Right kidney (tissue), 9 donors: ENCODE measurements around the gene GPRC5C.

Source experiments
- DNase-seq: peaks from one replicate; pipeline ENCODE4 v3.0.0-alpha.2; 2016
- long read RNA-seq, 8 donors: transcript quantifications; one replicate each; lab custom pipeline, GENCODE V29; 2026

GPRC5C gene
- long read RNA-seq, donor 1, transcript GPRC5C-202 (4 exons, 2,988 nt): major isoform, 28 of 61 reads
- long read RNA-seq, donor 1, transcript GPRC5C-207 (1 exons, 2,224 nt): minor isoform, 9 of 61 reads
- long read RNA-seq, donor 1, partial matches to known transcripts: 14 of 61 reads
- long read RNA-seq, donor 1, other reads (novel, unspliced or antisense): 8 of 61 reads
- long read RNA-seq, donor 2, transcript GPRC5C-202 (4 exons, 2,988 nt): minor isoform, 14 of 46 reads
- long read RNA-seq, donor 2, transcript GPRC5C-207 (1 exons, 2,224 nt): major isoform, 15 of 46 reads
- long read RNA-seq, donor 2, partial matches to known transcripts: 15 of 46 reads
- long read RNA-seq, donor 2, other reads (novel, unspliced or antisense): 0 of 46 reads
- long read RNA-seq, donor 3, transcript GPRC5C-202 (4 exons, 2,988 nt): minor isoform, 11 of 35 reads
- long read RNA-seq, donor 3, transcript GPRC5C-207 (1 exons, 2,224 nt): major isoform, 17 of 35 reads
- long read RNA-seq, donor 3, partial matches to known transcripts: 6 of 35 reads
- long read RNA-seq, donor 3, other reads (novel, unspliced or antisense): 0 of 35 reads
- long read RNA-seq, donor 4, transcript GPRC5C-202 (4 exons, 2,988 nt): major isoform, 14 of 65 reads
- long read RNA-seq, donor 4, transcript GPRC5C-207 (1 exons, 2,224 nt): minor isoform, 12 of 65 reads
- long read RNA-seq, donor 4, partial matches to known transcripts: 25 of 65 reads
- long read RNA-seq, donor 4, other reads (novel, unspliced or antisense): 8 of 65 reads
- long read RNA-seq, donor 5, transcript GPRC5C-202 (4 exons, 2,988 nt): major isoform, 18 of 52 reads
- long read RNA-seq, donor 5, transcript GPRC5C-207 (1 exons, 2,224 nt): minor isoform, 12 of 52 reads
- long read RNA-seq, donor 5, partial matches to known transcripts: 12 of 52 reads
- long read RNA-seq, donor 5, other reads (novel, unspliced or antisense): 9 of 52 reads
- long read RNA-seq, donor 6, transcript GPRC5C-207 (1 exons, 2,224 nt): major isoform, 24 of 56 reads
- long read RNA-seq, donor 6, transcript GPRC5C-202 (4 exons, 2,988 nt): minor isoform, 13 of 56 reads
- long read RNA-seq, donor 6, partial matches to known transcripts: 15 of 56 reads
- long read RNA-seq, donor 6, other reads (novel, unspliced or antisense): 0 of 56 reads
- long read RNA-seq, donor 7: 0 reads
- long read RNA-seq, donor 8, transcript GPRC5C-207 (1 exons, 2,224 nt): minor isoform, 17 of 64 reads
- long read RNA-seq, donor 8, transcript GPRC5C-202 (4 exons, 2,988 nt): major isoform, 25 of 64 reads
- long read RNA-seq, donor 8, partial matches to known transcripts: 15 of 64 reads
- long read RNA-seq, donor 8, other reads (novel, unspliced or antisense): 7 of 64 reads

- peak; percentile 89 for DNase-seq
Measured at GRCh38 chr17:74431568-74432423, at the start of gene GPRC5C. Gene GPRC5C, plus strand, starts transcription at chr17:74432088. Its CDS starts 7,689 bp downstream, at chr17:74439777.

GRCh38 chr17:74383141-74383540, 48.7 kb upstream of the GPRC5C start:
- no peak for DNase-seq

GRCh38 chr17:74385201-74385600, 46.7 kb upstream of the GPRC5C start:
- DNase-seq: no peak

GRCh38 chr17:74386386-74386785, 45.5 kb upstream of the GPRC5C start:
- no peak for DNase-seq

- no peak for DNase-seq
Measured at GRCh38 chr17:74387365-74388218, 44.3 kb upstream of the GPRC5C start.

GRCh38 chr17:74389084-74389753, 42.7 kb upstream of the GPRC5C start:
- no peak for DNase-seq

- no peak for DNase-seq
Measured at GRCh38 chr17:74389937-74390679, 41.8 kb upstream of the GPRC5C start.

GRCh38 chr17:74390680-74391653, 40.9 kb upstream of the GPRC5C start:
- DNase-seq: no peak

- DNase-seq: no peak
Measured at GRCh38 chr17:74391771-74392170, 40.1 kb upstream of the GPRC5C start.

GRCh38 chr17:74392848-74393247, 39.0 kb upstream of the GPRC5C start:
- DNase-seq: no peak

- no peak for DNase-seq
Measured at GRCh38 chr17:74393346-74393942, 38.4 kb upstream of the GPRC5C start.

- DNase-seq: no peak
Measured at GRCh38 chr17:74394275-74394950, 37.5 kb upstream of the GPRC5C start.

- no peak for DNase-seq
Measured at GRCh38 chr17:74394977-74395376, 36.9 kb upstream of the GPRC5C start.

- DNase-seq: no peak
Measured at GRCh38 chr17:74396567-74396966, 35.3 kb upstream of the GPRC5C start.

GRCh38 chr17:74402048-74402447, 29.8 kb upstream of the GPRC5C start:
- DNase-seq: no peak

- DNase-seq: no peak
Measured at GRCh38 chr17:74403512-74404137, 28.3 kb upstream of the GPRC5C start.
